A549 (cell line): ENCODE data around the gene FAM8A1. TPM values are rescaled to one million over a fixed set of nuclear protein-coding genes. Genes with fewer than 3 reads are reported as not detected.

Experiments
- ATAC-seq, 2 experiments: fragments of 200-7000 bp in 1 of 2; fragments of >200 bp in 1 of 2; cut with Nextera tagmentation in 1 of 2; cut with Tn5 transposase in 1 of 2; 3 replicates each; pipeline versions ENCODE4 v1.8.0 to v1.9.1; 2018 to 2020; ENCODE audit warnings: mild to moderate bottlenecking in 1 of 2, moderate library complexity in 1 of 2
- CTCF ChIA-PET: fragments of 300-600 bp; sonication (Branson Sonifier 250); formaldehyde crosslinking; extraction: SDS; loops from one replicate; lab custom pipeline; 2021; ENCODE audit warnings: antibody characterized with exemption, inconsistent platforms; lab: Yijun Ruan, JAX
- POLR2A ChIA-PET: fragments of 350-600 bp; formaldehyde crosslinking; extraction: SDS; loops from one replicate; lab custom pipeline; 2021; ENCODE audit warnings: antibody characterized with exemption, inconsistent platforms; lab: Yijun Ruan, JAX
- DNase-seq, 2 experiments: peaks; one replicate each; pipeline versions ENCODE4 v3.0.0 to v3.0.0-alpha.2; 2011 to 2016; ENCODE audit warnings: low read depth in 1 of 2, low spot score in 1 of 2
- FAIRE-seq: peaks from 2 replicates; lab custom pipeline; 2011; peaks lifted over from hg19 to GRCh38; lab: Jason Lieb, UNC
- H3K27ac ChIP-seq, 2 experiments: fragments of >200 bp; sonication (Bioruptor Twin); formaldehyde crosslinking; 3 replicates each; pipeline ENCODE4 v1.5.1; 2016 to 2017
- H3K4me1 ChIP-seq: fragments of >200 bp; sonication (Bioruptor Twin); formaldehyde crosslinking; 3 replicates; pipeline ENCODE4 v1.6.1; 2016
- H3K4me2 ChIP-seq: fragments of >200 bp; sonication (Bioruptor Twin); formaldehyde crosslinking; 3 replicates; pipeline ENCODE4 v1.6.1; 2016
- H3K4me3 ChIP-seq: fragments of >200 bp; sonication (Bioruptor Twin); formaldehyde crosslinking; 3 replicates; pipeline ENCODE4 v1.5.1; 2016
- H3K9me3 ChIP-seq: fragments of >200 bp; sonication (Bioruptor Twin); formaldehyde crosslinking; 3 replicates; pipeline ENCODE4 v1.6.1; 2016
- CEBPB ChIP-seq, 2 experiments: fragments of >200 bp in 1 of 2; sonication (Bioruptor Twin) in 1 of 2; formaldehyde crosslinking in 1 of 2; IDR thresholded peaks; 2 replicates each; pipeline ENCODE4 v1.6.1; 2012 to 2016
- ELK1 ChIP-seq: fragments of 150-350 bp; IDR thresholded peaks from 2 replicates; pipeline ENCODE4 v1.6.1; 2014; ENCODE audit warnings: low read depth, mild to moderate bottlenecking, low read length
- FOSL2 ChIP-seq, 2 experiments: fragments of 450-650 bp in 1 of 2; fragments of >200 bp in 1 of 2; sonication (Bioruptor Twin) in 1 of 2; formaldehyde crosslinking; IDR thresholded peaks; 2 replicates each; pipeline versions ENCODE4 v1.5.0 to v1.6.1; 2016 to 2020; ENCODE audit warnings: mild to moderate bottlenecking in 1 of 2, moderate library complexity in 1 of 2
- JUN ChIP-seq, 2 experiments: fragments of >200 bp; sonication (Bioruptor Twin); formaldehyde crosslinking; IDR thresholded peaks; 2 replicates in 1 of 2; 3 replicates in 1 of 2; pipeline ENCODE4 v1.6.1; 2016 to 2017
- KDM5A ChIP-seq: fragments of 200-600 bp; sonication (generic); IDR thresholded peaks from 2 replicates; pipeline ENCODE4 v1.6.1; 2016; ENCODE audit warnings: antibody characterized with exemption, mild to moderate bottlenecking
- NFE2L2 ChIP-seq: fragments of 150-350 bp; conservative IDR thresholded peaks from 2 replicates; pipeline ENCODE4 v1.6.1; 2014; ENCODE audit warnings: low read length
- NPAS2 ChIP-seq: fragments of 250-450 bp; sonication (Bioruptor Pico); IDR thresholded peaks from 2 replicates; pipeline ENCODE4 v1.8.0; 2022; ENCODE audit warnings: mild to moderate bottlenecking, moderate library complexity, borderline replicate concordance
- USF2 ChIP-seq: fragments of 450-650 bp; IDR thresholded peaks from 2 replicates; pipeline ENCODE4 v1.6.1; 2014; ENCODE audit warnings: antibody characterized with exemption
- ZFP36 ChIP-seq: fragments of 450-650 bp; IDR thresholded peaks from 2 replicates; pipeline ENCODE4 v1.6.1; 2014; ENCODE audit warnings: borderline replicate concordance; ENCODE audit not compliant: partially characterized antibody
- WGBS: methylation state at CpG from one replicate; pipeline ENCODE4 v1.1.6; 2017; ENCODE audit errors: missing lambda C conversion rate; 5-methylcytosine and 5-hydroxymethylcytosine counted together
- polyA plus RNA-seq, 4 experiments: library from polyadenylated mRNA; depleted of rRNA in 3 of 4; stranded (reverse); fragments of >200 nt; fragmentation: RNase III in 1 of 4; extraction: RNeasy Plus Mini Kit Qiagen cat#74134 plus additional on column Dnase treatment in 1 of 4; gene quantifications; 2 replicates in 3 of 4; 3 replicates in 1 of 4; pipeline ENCODE4 v1.2.3, GENCODE V29; 2011 to 2017

Gene FAM8A1
- polyA plus RNA-seq, 2 of the 4 experiments (the other 2 are of a cell fraction) = 5.5 to 9.0 TPM

GRCh38 chr6:17635568-17635967, 35.5 kb downstream of the FAM8A1 start:
- no peak for DNase-seq
- POLR2A ChIA-PET = no interaction called here

GRCh38 chr6:17638212-17638715, 38.2 kb downstream of the FAM8A1 start:
- H3K4me2 ChIP-seq = no peak overlapping the region
- no peaks in the 10 kb centered on the region for H3K4me1 ChIP-seq
- no peak for ATAC-seq
- no peaks in the 10 kb centered on the region for H3K9me3 ChIP-seq
- 77% methylated on average over 2 of the region's 2 CpGs for WGBS
- no peak for DNase-seq
- POLR2A ChIA-PET = no interaction called here
- TF ChIP-seq KDM5A = no peak
- TF ChIP-seq NPAS2 (CRISPR knock-in tag) = no peak
- TF ChIP-seq JUN (IDR thresholded peaks at IDR 0.05) = no peak
- no peak overlapping the region for H3K27ac ChIP-seq
- FAIRE-seq = no peak
- no peak overlapping the region for H3K4me3 ChIP-seq
- CTCF ChIA-PET = interaction anchor here (0.6 kb wide), 1 partner anchor 383 kb away, joined by 3 read pairs; no protein-coding TSS in a partner anchor

More at GRCh38 chr6:17635568-17635967, 35.5 kb downstream of the FAM8A1 start:
- TF ChIP-seq FOSL2 (IDR thresholded peaks at IDR 0.05) (no peak), FOSL2 (CRISPR knock-in tag; IDR thresholded peaks at IDR 0.05) (0 out of 2 replicates have a peak, but pooled peaks have one; percentile 25), NFE2L2 (0 out of 2 replicates have a peak, but pooled peaks have one; percentile 30), ELK1 (no peak)
- CTCF ChIA-PET = interaction anchor here (1.1 kb wide), 1 partner anchor 10 kb away, joined by 3 read pairs; no protein-coding TSS in a partner anchor
- H3K27ac ChIP-seq = no peak overlapping the region
- ATAC-seq (no peak), FAIRE-seq (no peak)
- WGBS = 92% methylated on average over 4 of the region's 4 CpGs
- no peaks in the 10 kb centered on the region for H3K9me3 ChIP-seq
- H3K4me2 ChIP-seq = no peak overlapping the region
- H3K4me1 ChIP-seq = peaks cover 12% of the 10 kb centered on the region
- no peak overlapping the region for H3K4me3 ChIP-seq

- Histone ChIP-seq H3K4me2 (no peak overlapping the region), H3K4me3 (no peak overlapping the region), H3K27ac (no peak overlapping the region), H3K4me1 (no peaks in the 10 kb centered on the region), H3K9me3 (no peaks in the 10 kb centered on the region)
- peak in 1 of 2 experiments; percentile 20 for DNase-seq
- POLR2A ChIA-PET = no interaction called here
- no peak for ATAC-seq
- CTCF ChIA-PET = no interaction called here
- FAIRE-seq = no peak
- 94% methylated on average over 3 of the region's 3 CpGs for WGBS
- TF ChIP-seq USF2 (no peak), CEBPB (IDR thresholded peaks at IDR 0.05) (peak; percentile 21 to 57; a peak in 2 of 4 replicates)
These were observed 40.4 kb downstream of the FAM8A1 start for GRCh38 chr6:17640477-17640917.

- FAIRE-seq (no peak), ATAC-seq (no peak), DNase-seq (no peak)
- H3K4me3 ChIP-seq = no peak overlapping the region
- WGBS = 94% methylated on average over 3 of the region's 3 CpGs
- no peak overlapping the region for H3K27ac ChIP-seq
- H3K4me2 ChIP-seq = no peak overlapping the region
- no peaks in the 10 kb centered on the region for H3K4me1 ChIP-seq
- ChIA-PET CTCF (no interaction called here), POLR2A (no interaction called here)
- no peaks in the 10 kb centered on the region for H3K9me3 ChIP-seq
- TF ChIP-seq ZFP36 = no peak
- 0 out of 4 replicates have a peak, but pooled peaks of 1 of the 2 experiments have one; percentile 5 for TF ChIP-seq CEBPB (IDR thresholded peaks at IDR 0.05)
These were observed 48.6 kb downstream of the FAM8A1 start for GRCh38 chr6:17648745-17649144.

GRCh38 chr6:17650656-17651309, 50.7 kb downstream of the FAM8A1 start:
- Histone ChIP-seq H3K27ac (no peak overlapping the region), H3K4me3 (no peak overlapping the region), H3K4me1 (no peaks in the 10 kb centered on the region), H3K4me2 (no peak overlapping the region), H3K9me3 (no peaks in the 10 kb centered on the region)
- no peak for DNase-seq
- POLR2A ChIA-PET = no interaction called here
- FAIRE-seq = no peak
- no peak for ATAC-seq
- WGBS = 96% methylated on average over 3 of the region's 3 CpGs
- CTCF ChIA-PET = no interaction called here
- TF ChIP-seq ZFP36 = no peak
